Sigmoid colon (tissue), 4 donors: ENCODE results near the gene RPE.

ENCODE experiments used
- EP300 ChIP-seq, 4 donors: sonication (generic); formaldehyde crosslinking; IDR thresholded peaks; one replicate each; pipeline ENCODE4 v1.6.1; 2017; ENCODE audit warnings: antibody characterized with exemption in 4 of 4
- POLR2A ChIP-seq, 2 donors: fragments of 450-650 bp; IDR thresholded peaks; one replicate each; pipeline ENCODE4 v1.6.1; 2016; ENCODE audit warnings: antibody characterized with exemption in 2 of 2, mild to moderate bottlenecking in 2 of 2, moderate library complexity in 2 of 2
- TF ChIP-seq, protein P1 (sequence below), 4 experiments: fragments of 450-650 bp in 3 of 4; fragments of 200-600 bp in 1 of 4; IDR thresholded peaks; one replicate each; pipeline ENCODE4 v1.5.1; 2016 to 2019; ENCODE audit warnings: antibody characterized with exemption in 4 of 4, mild to moderate bottlenecking in 3 of 4, moderate library complexity in 2 of 4

DNA sequence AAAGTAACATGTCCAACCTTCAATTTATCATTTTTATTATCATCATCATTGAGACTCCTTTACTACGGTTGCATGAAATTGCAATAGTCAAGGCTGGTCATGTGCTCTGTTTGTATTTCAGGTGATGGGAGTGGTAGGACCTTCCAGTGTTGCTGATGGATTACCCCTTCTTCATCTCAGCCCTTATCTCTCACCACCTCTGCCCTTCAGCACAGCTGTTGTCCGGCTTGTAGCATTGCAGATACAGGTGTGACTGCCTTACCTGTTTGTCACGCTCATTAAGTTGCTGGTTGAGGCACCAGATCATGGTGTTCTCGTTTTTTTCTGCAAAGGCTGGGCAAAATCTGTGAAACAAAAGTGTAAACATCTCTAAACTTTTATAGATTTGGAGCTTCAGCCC lies 31.7 kb upstream of the RPE start:
- TF ChIP-seq, protein P1, sequence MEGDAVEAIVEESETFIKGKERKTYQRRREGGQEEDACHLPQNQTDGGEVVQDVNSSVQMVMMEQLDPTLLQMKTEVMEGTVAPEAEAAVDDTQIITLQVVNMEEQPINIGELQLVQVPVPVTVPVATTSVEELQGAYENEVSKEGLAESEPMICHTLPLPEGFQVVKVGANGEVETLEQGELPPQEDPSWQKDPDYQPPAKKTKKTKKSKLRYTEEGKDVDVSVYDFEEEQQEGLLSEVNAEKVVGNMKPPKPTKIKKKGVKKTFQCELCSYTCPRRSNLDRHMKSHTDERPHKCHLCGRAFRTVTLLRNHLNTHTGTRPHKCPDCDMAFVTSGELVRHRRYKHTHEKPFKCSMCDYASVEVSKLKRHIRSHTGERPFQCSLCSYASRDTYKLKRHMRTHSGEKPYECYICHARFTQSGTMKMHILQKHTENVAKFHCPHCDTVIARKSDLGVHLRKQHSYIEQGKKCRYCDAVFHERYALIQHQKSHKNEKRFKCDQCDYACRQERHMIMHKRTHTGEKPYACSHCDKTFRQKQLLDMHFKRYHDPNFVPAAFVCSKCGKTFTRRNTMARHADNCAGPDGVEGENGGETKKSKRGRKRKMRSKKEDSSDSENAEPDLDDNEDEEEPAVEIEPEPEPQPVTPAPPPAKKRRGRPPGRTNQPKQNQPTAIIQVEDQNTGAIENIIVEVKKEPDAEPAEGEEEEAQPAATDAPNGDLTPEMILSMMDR (IDR thresholded peaks at IDR 0.05), result no peak
- TF ChIP-seq POLR2A (IDR thresholded peaks at IDR 0.05), result no peak
- TF ChIP-seq EP300 (IDR thresholded peaks at IDR 0.05), result no peak
